ENCODE data around the gene TFR2. TPM values are rescaled to one million over a fixed set of nuclear protein-coding genes. Genes with fewer than 3 reads are reported as not detected.

The TFR2 gene
- total RNA-seq, 2 experiments from 2014 or later = 10.9 to 11.1 TPM

DNA sequence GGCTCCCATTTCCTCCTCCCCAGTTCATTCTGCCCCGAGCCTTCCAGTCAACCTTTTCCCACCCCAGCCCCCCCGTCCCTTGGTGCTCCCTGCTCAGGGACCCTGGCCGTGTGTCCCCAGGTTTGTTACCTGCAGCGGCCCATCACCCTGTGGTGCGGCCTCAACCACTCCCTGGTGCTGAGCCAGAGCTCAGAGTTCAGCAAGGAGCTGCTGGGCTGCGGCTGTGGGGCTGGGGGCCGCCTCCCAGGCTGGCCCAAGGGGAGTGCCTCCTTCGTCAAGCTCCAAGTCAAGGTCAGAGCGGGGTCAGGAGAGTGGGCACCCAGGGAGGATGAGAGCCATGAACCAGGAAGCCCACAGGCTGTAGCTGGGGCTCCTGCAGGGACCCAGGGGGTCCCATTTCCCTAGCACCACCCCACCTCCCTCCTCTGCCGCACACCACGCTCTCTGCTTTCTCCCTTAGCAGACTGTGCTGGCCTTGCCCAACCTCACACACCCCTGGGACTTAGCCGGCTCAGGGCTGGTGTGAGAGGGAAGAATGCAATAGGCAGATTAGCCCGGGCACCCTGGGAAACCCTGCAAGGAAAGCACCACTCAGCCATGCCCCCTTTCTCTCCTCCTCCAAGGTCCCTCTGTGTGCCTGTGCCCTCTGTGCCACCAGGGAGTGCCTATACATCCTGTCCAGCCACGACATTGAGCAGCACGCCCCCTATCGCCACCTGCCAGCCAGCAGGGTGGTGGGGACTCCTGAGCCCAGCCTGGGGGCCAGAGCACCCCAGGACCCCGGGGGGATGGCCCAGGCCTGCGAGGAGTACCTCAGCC is 41.2 kb downstream of the TFR2 start:
- no peaks in the 10 kb centered on the region for H3K9me3 Mint-ChIP-seq
- H3K4me3 Mint-ChIP-seq = no peak overlapping the region
- H3K27ac Mint-ChIP-seq = no peak overlapping the region
- no peaks in the 10 kb centered on the region for H3K27me3 Mint-ChIP-seq
- no peak for DNase-seq
- peaks cover 8% of the 10 kb centered on the region for H3K4me1 Mint-ChIP-seq
- no peaks in the 10 kb centered on the region for H3K36me3 Mint-ChIP-seq

DNA sequence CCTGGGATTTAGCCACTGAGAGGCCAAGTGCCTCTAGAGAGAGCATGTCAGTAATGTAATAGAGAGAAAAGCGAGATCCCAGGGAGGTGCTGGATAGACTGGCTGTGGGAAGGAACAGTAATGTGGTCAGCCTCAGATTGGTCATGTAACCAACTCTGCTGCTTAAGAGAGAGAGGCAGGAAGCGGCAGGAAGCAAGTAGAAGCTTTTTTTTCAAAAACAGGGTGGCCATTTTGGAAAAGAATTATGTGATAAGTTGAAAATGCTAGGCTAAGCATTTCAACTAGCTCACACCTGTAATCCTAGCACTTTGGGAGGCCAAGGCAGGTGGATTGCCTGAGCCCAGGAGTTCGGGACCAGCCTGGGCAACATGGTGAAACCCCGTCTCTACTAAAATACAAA is 42.9 kb downstream of the TFR2 start:
- H3K4me3 Mint-ChIP-seq = no peak overlapping the region
- no peaks in the 10 kb centered on the region for H3K36me3 Mint-ChIP-seq
- no peak for DNase-seq
- no peaks in the 10 kb centered on the region for H3K9me3 Mint-ChIP-seq
- peaks cover 3% of the 10 kb centered on the region for H3K4me1 Mint-ChIP-seq
- H3K27me3 Mint-ChIP-seq = no peaks in the 10 kb centered on the region
- no peak overlapping the region for H3K27ac Mint-ChIP-seq

GRCh38 chr7:100595188-100595587 is 46.2 kb downstream of the TFR2 start:
- Mint-ChIP-seq H3K4me3 (no peak overlapping the region), H3K9me3 (no peaks in the 10 kb centered on the region), H3K27ac (no peak overlapping the region), H3K27me3 (peaks cover 4% of the 10 kb centered on the region), H3K36me3 (no peaks in the 10 kb centered on the region), H3K4me1 (peaks cover 3% of the 10 kb centered on the region)
- no peak for DNase-seq

GRCh38 chr7:100591596-100591995 is 49.8 kb downstream of the TFR2 start:
- Mint-ChIP-seq H3K4me1 (no peaks in the 10 kb centered on the region), H3K27ac (no peak overlapping the region), H3K9me3 (no peaks in the 10 kb centered on the region), H3K4me3 (no peak overlapping the region), H3K36me3 (no peaks in the 10 kb centered on the region), H3K27me3 (peaks cover 5% of the 10 kb centered on the region)
- no peak for DNase-seq

GRCh38 chr7:100590077-100590737 is 51.1 kb downstream of the TFR2 start:
- no peak for DNase-seq
- H3K36me3 Mint-ChIP-seq = no peaks in the 10 kb centered on the region
- no peaks in the 10 kb centered on the region for H3K4me1 Mint-ChIP-seq
- H3K27ac Mint-ChIP-seq = no peak overlapping the region
- peaks cover 8% of the 10 kb centered on the region for H3K27me3 Mint-ChIP-seq
- no peaks in the 10 kb centered on the region for H3K9me3 Mint-ChIP-seq
- no peak overlapping the region for H3K4me3 Mint-ChIP-seq

GRCh38 chr7:100589341-100589947 is 51.9 kb downstream of the TFR2 start:
- Mint-ChIP-seq H3K27me3 (peaks cover 8% of the 10 kb centered on the region), H3K36me3 (no peaks in the 10 kb centered on the region), H3K9me3 (no peaks in the 10 kb centered on the region), H3K4me3 (no peak overlapping the region), H3K4me1 (peaks cover 7% of the 10 kb centered on the region), H3K27ac (no peak overlapping the region)
- no peak for DNase-seq

DNA sequence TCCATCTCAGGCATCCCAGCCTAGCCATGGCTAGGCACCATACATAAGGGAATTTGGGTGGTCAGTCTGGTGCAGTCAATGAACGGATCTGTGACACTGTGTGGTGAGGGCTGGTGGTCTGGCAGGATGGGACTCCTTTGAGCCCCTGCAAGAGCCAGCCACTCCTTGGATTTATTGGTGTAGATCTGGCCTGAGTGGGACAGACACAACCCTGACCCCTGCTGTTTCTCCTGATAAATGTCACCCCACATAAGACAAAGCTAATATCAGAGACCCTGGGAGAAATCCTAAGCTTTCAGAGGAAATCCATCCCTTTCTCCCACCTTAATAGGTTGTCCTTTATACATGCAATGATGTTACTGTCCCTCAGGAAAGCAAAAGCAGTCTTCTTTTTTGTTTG is 52.9 kb downstream of the TFR2 start:
- peaks cover 13% of the 10 kb centered on the region for H3K4me1 Mint-ChIP-seq
- no peak for DNase-seq
- H3K4me3 Mint-ChIP-seq = peak overlapping the region; percentile 30
- no peaks in the 10 kb centered on the region for H3K9me3 Mint-ChIP-seq
- no peak overlapping the region for H3K27ac Mint-ChIP-seq
- H3K27me3 Mint-ChIP-seq = peaks cover 8% of the 10 kb centered on the region
- no peaks in the 10 kb centered on the region for H3K36me3 Mint-ChIP-seq

DNA sequence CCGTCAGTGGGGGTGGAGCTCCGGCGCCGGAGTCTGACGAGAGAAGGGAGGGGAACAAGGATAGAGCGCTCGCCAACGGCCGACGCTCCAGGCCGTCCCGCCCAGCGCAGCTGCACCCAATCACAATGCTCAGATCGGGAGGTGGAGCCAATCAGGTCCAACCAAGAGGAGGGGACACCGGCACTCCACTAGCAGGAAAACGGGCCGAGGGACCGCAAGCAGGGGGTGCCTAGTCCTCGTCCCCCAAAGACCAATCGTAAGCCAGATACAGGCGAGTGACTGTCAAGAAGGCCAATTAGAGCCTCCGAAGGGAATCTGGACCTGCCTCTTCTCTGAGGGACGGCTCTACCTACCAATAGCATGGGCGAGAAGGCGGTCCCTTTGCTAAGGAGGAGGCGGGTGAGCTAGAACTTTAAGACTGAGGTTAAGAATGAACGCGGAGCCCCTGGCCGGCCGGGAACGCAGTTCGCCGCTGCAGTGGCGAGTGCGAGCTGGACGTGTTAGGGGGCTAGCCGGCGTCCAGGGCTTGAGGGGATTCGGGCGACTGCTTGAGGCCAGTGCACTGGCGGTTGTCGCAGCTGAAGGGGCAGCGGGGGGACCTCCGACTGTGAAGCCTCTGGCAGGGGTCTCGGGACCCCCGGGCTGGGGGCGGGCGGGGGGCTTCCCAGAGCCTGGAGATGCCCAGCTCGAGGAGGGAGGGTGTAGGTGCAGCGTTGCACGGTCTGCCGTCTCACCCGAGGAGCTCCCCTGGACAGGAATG is 54.9 kb downstream of the TFR2 start, which contains the start of gene FBXO24:
Gene FBXO24 (plus strand): TSS at position 63 of the 760 bp plus-strand sequence. CDS start 298 bp downstream, at position 361.
- Mint-ChIP-seq H3K36me3 (no peaks in the 10 kb centered on the region), H3K9me3 (no peaks in the 10 kb centered on the region), H3K27me3 (peaks cover 8% of the 10 kb centered on the region), H3K4me3 (peak within 1 kb of the TSS; percentile 91), H3K27ac (peak within 1 kb of the TSS; percentile 76), H3K4me1 (peaks cover 21% of the 10 kb centered on the region)
- peak; percentile 100 for DNase-seq

DNA sequence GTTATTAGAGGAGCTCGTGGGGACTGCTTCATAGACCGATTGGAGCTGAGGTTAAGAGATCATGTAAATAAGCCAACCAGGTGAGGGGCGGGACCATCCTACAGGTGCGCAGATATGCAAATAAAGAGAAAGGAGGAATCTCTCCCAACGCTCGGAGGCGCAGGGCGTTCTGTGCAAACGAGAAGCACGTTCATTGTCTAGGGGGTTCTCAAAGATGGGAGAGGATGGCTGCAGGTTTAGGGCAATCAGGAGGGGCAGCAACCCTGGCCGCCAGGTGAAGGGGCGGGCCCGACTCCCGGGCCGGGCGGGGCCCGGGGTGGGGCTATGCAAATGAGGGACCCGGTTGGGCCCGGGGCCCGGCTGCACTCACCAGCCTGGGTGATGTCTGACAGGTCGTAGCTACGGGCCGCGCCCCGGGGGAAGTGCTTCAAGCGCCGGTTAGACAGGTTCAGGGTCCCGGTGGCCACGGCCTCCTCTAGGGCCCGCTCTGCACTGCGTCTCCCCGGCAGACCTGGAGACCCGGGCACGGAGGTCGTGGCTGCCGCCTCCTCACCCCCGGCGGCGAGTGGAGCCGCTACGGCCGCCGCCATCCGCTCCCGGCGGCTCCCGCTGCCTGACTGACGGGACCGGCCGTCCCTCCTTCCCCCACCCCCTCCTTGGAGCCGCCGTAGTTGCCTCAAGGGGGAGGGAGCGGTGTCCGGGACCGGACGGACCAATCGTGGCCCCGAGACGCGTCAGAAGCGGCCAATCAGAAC is 55.7 kb downstream of the TFR2 start, which contains the start of gene LRCH4:
Gene LRCH4 (minus strand): TSS at position 619 of the 755 bp plus-strand sequence. CDS start 29 bp downstream, at position 590.
- Mint-ChIP-seq H3K27ac (peak within 1 kb of the TSS; percentile 76), H3K4me1 (peaks cover 21% of the 10 kb centered on the region), H3K36me3 (no peaks in the 10 kb centered on the region), H3K27me3 (peaks cover 8% of the 10 kb centered on the region), H3K4me3 (peak within 1 kb of the TSS; percentile 91), H3K9me3 (no peaks in the 10 kb centered on the region)
- peak; percentile 65 for DNase-seq

GRCh38 chr7:100584683-100585510 is 56.5 kb downstream of the TFR2 start:
- H3K36me3 Mint-ChIP-seq = no peaks in the 10 kb centered on the region
- H3K9me3 Mint-ChIP-seq = no peaks in the 10 kb centered on the region
- peak overlapping the region; percentile 76 for H3K27ac Mint-ChIP-seq
- peaks cover 21% of the 10 kb centered on the region for H3K4me1 Mint-ChIP-seq
- peak overlapping the region; percentile 91 for H3K4me3 Mint-ChIP-seq
- peaks cover 3% of the 10 kb centered on the region for H3K27me3 Mint-ChIP-seq
- DNase-seq = no peak

DNA sequence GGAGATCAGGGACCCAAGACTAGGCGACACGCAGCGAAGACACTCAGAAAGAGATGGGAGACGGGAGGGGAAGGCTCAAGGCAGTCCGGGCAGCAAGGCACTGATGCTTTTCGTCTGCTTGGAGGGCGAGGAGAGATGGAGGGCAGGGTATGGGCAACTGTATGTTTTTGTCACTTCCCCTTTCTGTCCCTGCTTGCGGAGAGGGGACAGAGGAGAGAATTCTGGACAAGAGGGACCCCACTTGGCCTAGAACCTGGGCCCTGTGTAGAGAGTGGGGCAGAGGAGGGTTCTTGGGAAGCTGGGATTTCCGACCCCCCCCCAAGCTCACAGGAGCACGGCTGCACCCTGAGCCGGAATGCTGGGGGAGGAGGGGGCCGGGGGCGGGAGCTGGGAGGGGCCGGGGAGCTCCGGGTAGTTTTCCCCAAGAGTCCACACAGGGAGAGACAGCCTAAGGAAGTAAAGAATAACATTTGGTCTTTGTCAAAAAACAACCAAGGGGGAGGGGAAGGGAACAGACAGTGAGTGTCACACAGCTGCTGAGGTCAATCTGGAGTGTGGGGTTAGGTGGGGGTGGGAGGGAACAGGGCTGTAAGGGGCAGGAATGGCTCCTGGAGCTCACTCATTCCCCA is 57.2 kb downstream of the TFR2 start:
- Mint-ChIP-seq H3K9me3 (no peaks in the 10 kb centered on the region), H3K4me3 (peak overlapping the region; percentile 91), H3K4me1 (peaks cover 21% of the 10 kb centered on the region), H3K27ac (peak overlapping the region; percentile 96), H3K36me3 (peaks cover 2% of the 10 kb centered on the region), H3K27me3 (peaks cover 3% of the 10 kb centered on the region)
- no peak for DNase-seq

- Mint-ChIP-seq H3K36me3 (peaks cover 4% of the 10 kb centered on the region), H3K27me3 (peaks cover 3% of the 10 kb centered on the region), H3K4me3 (peak overlapping the region; percentile 91), H3K9me3 (no peaks in the 10 kb centered on the region), H3K27ac (peak overlapping the region; percentile 96), H3K4me1 (peaks cover 21% of the 10 kb centered on the region)
- peak; percentile 83 for DNase-seq
These were observed 58.0 kb downstream of the TFR2 start for GRCh38 chr7:100583132-100584053.

Measured in activated naive CD8-positive, alpha-beta T cell treated with anti-CD3 and anti-CD28 coated beads for 36 hours (primary cell).